GM12873 (cell line): ENCODE results near the gene RTN4RL1.

Source experiments
- TF ChIP-seq, protein P1 (sequence below): IDR thresholded peaks from 2 replicates; pipeline ENCODE4 v1.5.1; 2012; ENCODE audit warnings: low read depth, mild to moderate bottlenecking, moderate library complexity, low read length, control low read depth; ENCODE audit not compliant: insufficient read depth; ENCODE audit errors: missing control alignments

RTN4RL1 gene

DNA sequence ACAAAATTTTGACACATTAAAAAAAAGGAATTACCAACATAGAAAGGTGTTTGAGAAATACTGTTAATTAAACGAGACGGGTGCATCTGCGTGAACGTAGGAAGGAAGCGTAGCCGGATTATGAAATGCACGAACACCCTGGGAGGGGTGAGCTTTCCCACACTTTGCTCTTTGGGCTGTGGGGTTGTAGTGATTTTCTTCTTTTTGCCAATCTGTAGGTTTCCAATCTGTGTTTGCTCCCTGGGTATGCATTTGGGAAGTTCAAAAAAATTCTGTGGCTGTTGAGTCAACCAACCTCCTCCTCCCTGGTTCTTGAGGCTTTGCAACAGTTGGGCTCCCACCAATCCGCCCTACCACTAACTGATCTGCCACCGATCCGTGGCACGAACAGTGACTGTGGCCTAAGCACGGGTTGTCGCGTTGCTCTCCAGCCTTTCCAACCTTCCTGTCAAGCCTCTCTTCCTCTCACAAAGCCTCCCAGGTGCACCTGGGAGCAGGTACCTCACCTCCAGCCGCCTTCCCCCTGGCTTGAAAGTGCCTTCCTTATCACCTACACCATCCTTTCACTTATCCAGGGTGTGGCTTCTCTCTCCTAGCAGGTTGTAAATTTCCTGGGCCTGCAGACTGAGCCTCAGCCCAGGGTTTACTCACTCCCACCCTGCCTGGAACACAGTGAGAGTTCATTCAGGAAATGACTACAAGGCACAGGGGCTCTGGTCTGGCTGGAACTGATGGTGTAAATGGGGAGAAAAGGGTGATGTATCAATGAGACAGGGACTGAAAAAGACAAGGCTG is 16.6 kb downstream of the RTN4RL1 start:
- TF ChIP-seq, protein P1, sequence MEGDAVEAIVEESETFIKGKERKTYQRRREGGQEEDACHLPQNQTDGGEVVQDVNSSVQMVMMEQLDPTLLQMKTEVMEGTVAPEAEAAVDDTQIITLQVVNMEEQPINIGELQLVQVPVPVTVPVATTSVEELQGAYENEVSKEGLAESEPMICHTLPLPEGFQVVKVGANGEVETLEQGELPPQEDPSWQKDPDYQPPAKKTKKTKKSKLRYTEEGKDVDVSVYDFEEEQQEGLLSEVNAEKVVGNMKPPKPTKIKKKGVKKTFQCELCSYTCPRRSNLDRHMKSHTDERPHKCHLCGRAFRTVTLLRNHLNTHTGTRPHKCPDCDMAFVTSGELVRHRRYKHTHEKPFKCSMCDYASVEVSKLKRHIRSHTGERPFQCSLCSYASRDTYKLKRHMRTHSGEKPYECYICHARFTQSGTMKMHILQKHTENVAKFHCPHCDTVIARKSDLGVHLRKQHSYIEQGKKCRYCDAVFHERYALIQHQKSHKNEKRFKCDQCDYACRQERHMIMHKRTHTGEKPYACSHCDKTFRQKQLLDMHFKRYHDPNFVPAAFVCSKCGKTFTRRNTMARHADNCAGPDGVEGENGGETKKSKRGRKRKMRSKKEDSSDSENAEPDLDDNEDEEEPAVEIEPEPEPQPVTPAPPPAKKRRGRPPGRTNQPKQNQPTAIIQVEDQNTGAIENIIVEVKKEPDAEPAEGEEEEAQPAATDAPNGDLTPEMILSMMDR = no peak

DNA sequence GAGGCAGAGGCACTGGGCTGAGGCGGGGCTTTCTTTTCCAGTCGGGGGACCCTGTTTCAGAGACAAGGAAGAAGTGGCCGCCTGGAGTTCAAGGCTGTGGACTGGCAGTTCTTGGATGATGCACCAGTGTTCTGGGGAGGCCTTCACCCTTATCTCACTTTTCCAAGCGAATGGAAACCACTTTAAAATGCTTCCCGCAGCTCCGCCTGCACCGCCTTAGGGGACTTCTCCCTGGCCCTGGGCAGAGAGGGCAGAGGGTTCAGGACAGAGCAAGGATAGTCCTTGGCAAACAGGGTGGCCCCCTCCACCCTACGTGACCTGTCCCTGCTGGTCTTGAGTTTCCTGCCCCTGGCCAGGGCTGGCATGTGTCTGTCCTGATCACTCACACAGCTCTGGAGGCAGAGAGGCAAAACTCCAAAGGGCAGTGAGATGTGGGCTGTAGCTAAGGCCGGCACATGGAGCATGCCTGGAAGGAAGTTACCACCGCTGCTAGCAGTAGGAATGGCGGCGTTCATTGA is 20.6 kb downstream of the RTN4RL1 start:
- TF ChIP-seq, protein P1 = no peak

DNA sequence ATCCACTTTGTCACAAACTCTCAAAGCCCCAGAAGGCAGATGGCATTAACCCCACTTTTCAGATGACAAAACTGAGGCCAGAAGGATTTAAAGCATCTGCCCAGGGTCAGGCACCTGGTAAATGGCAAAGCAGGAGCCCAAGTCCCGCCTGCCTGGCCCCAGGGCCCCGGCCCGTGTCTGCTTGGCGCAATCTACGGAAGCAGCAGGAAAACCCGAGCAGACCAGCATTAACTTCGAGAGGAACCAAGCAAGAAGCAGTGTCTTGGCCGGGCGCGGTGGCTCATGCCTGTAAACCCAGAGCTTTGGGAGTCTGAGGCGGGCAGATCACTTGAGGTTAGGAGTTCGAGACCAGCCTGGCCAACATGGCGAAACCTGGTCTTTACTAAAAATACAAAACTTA is 21.6 kb downstream of the RTN4RL1 start:
- TF ChIP-seq, protein P1 = no peak

DNA sequence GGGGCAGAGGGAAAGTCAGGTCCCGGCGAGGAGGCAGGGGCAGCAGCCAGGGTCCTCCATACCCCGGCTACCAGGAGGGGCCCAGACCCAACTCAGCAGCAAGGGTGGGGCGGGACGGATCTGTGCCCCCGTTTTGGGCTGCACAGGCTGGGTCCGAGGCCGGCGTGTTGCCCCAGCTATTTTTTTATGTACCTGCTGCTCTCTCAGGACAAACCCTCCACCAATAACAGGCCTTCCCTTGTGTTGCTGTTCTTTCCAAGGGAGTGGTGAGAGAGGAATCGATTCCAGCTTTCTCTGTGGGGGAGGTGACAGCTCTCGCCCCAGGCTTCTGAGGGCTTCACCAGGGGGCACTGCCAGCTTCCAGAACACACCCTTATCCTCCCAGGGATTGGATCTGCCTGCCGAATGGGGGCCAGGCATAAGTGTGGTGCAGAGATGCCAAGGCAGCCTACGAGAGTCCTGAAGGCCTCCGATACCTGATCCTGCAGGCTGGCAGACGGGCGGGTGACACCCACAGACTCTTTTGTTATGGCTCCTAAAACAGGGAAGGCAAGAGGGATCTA is 22.3 kb downstream of the RTN4RL1 start:
- TF ChIP-seq, protein P1 = no peak

DNA sequence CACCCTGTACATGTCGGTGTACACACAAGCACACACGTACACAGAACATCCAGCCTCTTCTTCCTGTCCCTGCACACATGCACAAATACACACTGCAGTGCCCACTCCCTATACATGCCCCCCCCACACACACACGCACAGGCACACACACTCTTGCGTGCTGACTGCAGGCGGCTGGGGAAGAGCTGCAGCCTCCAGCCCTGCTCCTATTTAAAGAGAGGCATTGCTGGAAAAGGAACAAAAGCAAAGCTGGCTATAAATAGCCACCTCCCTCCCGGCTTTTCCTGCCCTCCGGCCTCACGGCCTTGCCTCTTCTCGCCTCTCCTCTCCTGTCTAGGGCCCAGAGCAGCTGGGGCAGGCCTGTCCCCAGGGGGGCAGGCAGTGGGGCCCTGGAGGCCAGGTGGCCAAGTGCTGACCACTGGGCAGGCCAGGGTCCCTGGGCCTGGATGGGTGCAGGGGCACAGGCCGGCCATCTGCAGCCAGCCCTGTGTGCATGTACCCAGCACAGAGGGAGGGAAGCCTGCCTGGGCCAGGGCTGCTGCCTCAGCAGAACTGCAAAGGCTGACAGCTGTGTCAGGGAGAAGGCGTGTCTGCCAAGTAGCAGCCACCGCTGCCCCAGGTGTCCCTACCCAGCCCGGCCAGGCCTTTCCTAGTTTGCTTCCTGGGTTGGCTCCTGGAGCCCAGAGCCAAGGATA is 25.4 kb downstream of the RTN4RL1 start:
- TF ChIP-seq, protein P1 = no peak

DNA sequence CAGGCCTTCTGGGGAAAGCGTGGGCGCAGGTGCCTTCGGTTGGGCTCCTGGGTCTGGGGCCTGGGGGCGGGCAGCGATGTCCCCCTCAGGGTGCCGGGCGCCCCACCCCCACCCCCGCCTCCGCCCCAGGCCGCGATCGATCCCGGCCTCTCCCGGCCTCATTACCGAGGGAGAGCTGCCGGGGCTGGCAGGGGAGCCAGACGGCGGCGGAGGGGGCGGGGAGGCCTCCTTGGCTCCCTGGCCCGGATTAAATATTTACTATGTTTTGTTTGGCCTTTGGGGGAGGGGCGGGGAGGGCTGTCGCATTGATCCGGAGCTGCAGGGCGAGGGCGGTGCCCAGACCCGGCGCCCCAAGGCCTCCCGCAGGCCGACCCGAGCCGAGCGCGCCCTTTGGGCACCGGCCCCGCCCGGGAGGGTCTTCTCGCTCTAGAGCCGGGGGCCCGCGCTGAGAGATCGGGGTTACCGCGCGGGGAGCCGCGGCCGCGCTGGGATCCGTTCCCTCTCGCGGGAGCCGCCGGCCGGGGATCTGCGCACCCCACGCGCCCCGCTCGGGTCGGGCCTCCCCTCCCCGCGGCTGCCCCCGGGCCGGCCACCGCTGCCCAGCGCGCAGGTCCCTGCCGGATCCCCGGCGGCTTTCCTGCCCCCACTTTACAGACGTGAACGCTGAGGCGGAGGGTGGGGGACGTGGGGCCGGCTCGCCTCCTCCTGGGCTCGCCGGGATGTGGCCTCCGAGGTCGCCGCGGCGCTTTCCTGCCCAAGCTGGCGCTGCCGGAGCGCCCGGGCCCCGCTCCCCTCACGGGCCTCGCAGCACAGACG is 27.0 kb downstream of the RTN4RL1 start:
- TF ChIP-seq, protein P1 = no peak
